Activated naive CD8-positive, alpha-beta T cell treated with anti-CD3 and anti-CD28 coated beads, Interleukin-2, amount 50 U/mL, for 16 hours (primary cell): ENCODE measurements around the gene SLC35E2B.

ENCODE experiments used
- DNase-seq: peaks from one replicate; pipeline ENCODE4 v3.0.0-alpha.2; 2020; ENCODE audit warnings: low read depth, low spot score

Gene SLC35E2B

DNA sequence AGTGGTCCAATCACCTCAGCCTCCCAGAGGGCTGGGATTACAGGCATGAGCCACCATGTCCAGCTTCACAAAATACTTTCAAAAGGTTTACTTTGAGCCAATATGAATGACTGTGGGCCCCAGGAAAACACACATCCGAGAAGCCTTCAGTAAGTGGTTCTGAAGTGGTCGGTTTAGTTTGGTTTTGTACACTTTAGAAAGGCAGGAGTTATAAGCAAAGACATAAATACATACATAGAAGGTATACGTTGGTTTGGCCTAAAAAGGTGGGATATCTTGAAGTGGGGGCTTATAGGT lies 80.5 kb downstream of the SLC35E2B start:
- no peak for DNase-seq

DNA sequence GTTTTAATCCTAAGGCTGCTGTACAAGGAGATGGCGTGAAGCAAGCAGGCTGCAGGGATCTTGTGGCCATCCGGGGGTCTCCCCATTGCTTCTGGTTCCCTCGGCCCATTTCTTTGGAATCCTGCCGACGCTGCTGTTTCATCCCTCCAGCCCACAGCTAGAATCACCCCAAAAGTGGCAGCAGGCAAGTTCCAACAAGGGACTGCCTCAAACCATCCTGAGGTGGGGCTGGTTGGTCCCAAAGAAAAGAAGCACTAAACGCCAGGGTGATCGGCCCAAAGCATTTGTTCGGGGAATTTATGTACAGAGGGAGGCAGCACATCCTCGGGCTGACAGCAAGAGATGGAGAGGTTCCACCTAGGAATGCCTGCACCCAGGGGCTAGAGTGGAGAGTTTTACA lies 81.8 kb downstream of the SLC35E2B start:
- no peak for DNase-seq

DNA sequence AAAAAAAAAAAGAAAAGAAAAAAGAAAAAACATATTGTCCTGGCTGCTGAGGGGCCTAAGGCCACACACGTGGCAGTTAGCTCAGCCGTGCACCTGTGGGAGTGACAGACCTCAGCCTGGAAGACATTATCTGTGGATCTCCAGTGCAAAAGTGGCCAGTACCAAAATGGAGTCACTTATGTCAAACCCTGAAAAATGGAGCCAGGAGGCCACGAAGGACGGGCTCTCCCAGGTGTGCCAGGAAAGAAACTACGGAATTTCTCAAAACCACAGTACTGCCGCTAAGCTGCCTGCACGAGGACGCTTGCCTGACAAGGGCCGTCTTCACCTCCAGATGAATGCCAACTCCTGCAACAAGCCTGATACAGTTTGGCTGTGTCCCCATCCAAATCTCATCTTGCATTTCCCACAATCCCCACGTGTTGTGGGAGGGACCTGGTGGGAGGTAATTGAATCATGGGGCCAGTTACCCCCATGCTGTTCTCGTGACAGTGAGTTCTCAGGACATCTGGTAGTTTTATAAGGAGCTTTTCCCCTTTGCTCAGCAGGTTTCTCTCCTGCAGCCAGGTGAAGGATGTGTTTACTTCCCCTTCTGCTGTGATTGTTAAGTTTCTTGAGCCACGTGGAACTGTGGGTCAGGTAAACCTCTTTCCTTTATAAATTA lies 82.6 kb downstream of the SLC35E2B start:
- DNase-seq, result no peak
